ENCODE measurements around the gene GPRC5A.

GRCh38 chr12:12908252-12908651 lies 16.9 kb downstream of the GPRC5A start:
- TF ChIP-seq, protein P1, sequence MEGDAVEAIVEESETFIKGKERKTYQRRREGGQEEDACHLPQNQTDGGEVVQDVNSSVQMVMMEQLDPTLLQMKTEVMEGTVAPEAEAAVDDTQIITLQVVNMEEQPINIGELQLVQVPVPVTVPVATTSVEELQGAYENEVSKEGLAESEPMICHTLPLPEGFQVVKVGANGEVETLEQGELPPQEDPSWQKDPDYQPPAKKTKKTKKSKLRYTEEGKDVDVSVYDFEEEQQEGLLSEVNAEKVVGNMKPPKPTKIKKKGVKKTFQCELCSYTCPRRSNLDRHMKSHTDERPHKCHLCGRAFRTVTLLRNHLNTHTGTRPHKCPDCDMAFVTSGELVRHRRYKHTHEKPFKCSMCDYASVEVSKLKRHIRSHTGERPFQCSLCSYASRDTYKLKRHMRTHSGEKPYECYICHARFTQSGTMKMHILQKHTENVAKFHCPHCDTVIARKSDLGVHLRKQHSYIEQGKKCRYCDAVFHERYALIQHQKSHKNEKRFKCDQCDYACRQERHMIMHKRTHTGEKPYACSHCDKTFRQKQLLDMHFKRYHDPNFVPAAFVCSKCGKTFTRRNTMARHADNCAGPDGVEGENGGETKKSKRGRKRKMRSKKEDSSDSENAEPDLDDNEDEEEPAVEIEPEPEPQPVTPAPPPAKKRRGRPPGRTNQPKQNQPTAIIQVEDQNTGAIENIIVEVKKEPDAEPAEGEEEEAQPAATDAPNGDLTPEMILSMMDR (conservative IDR thresholded peaks at IDR 0.05), result no peak
- TF ChIP-seq ZFX (IDR thresholded peaks at IDR 0.05), result no peak
